Ovary (tissue), 9 donors: ENCODE measurements around the gene ATG4A. TPM values are rescaled to one million over a fixed set of nuclear protein-coding genes. Genes with fewer than 3 reads are reported as not detected.
A peak's percentile ranks its signal among the peaks of the same experiment; 100 is the strongest.

ENCODE experiments used
- DNase-seq, 5 donors: peaks; one replicate each; pipeline ENCODE4 v3.0.0-alpha.2; 2019 to 2020
- H3K27ac ChIP-seq, 2 donors: fragments of 200-600 bp; one replicate each; pipeline versions ENCODE4 v1.5.1 to v1.8.0; 2019 to 2022
- H3K27me3 ChIP-seq: fragments of 200-600 bp; one replicate; pipeline ENCODE4 v1.8.0; 2022
- H3K36me3 ChIP-seq: fragments of 200-600 bp; sonication (generic); one replicate; pipeline ENCODE4 v1.5.1; 2019
- H3K4me1 ChIP-seq: one replicate; pipeline ENCODE4 v1.8.1; 2013; ENCODE audit warnings: mild to moderate bottlenecking, moderate library complexity; ENCODE audit not compliant: insufficient read depth
- H3K4me3 ChIP-seq: fragments of 200-600 bp; sonication (generic); one replicate; pipeline ENCODE4 v1.5.1; 2017
- H3K9me3 ChIP-seq, 2 donors: fragments of 200-600 bp in 1 of 2; sonication (generic) in 1 of 2; one replicate each; pipeline versions ENCODE4 v1.5.1 to v1.8.1; 2013 to 2019; ENCODE audit warnings: mild to moderate bottlenecking in 1 of 2, moderate library complexity in 1 of 2
- EP300 ChIP-seq: sonication (generic); formaldehyde crosslinking; IDR thresholded peaks from one replicate; pipeline ENCODE4 v1.6.1; 2017; ENCODE audit warnings: antibody characterized with exemption
- POLR2A ChIP-seq: fragments of 450-650 bp; IDR thresholded peaks from one replicate; pipeline ENCODE4 v1.6.1; 2017; ENCODE audit warnings: antibody characterized with exemption, mild to moderate bottlenecking, moderate library complexity
- WGBS, 3 donors: extraction: QIAGEN DNeasy Blood & Tissue Kit in 1 of 3; methylation state at CpG; one replicate each; pipeline versions ENCODE4 v1.1.5 to v1.1.7; 2013 to 2017; 5-methylcytosine and 5-hydroxymethylcytosine counted together
- intact Hi-C, 4 donors: fragments of 100-400 bp; cut with DNase I; formaldehyde crosslinking; loops; one replicate each; pipeline versions ENCODE4 v1.11.0 to v1.15.1; 2022 to 2023
- polyA plus RNA-seq, 2 donors: library from polyadenylated mRNA; stranded (reverse); fragments of 200-250 nt in 1 of 2; fragments of 350-450 nt in 1 of 2; fragmentation: Illumina TruSeq in 1 of 2; extraction: RNeasy Lipid Tissue Mini Kit (QIAGEN cat#74804) in 1 of 2; gene quantifications; one replicate each; pipeline ENCODE4 v1.2.3, GENCODE V29; 2013 to 2014
- total RNA-seq, 7 donors: library from RNA; depleted of rRNA in 2 of 7; stranded (reverse); fragments of >200 nt in 2 of 7; fragmentation: NEBNext Ultra II Directional in 3 of 7; extraction: Animal tissue kit (Norgen Biotek cat#: 25700) in 3 of 7; gene quantifications; one replicate each; pipeline versions ENCODE4 v1.1.0 to v1.2.4, GENCODE V29; 2016 to 2023
- TF ChIP-seq, protein P1 (sequence below), 3 donors: fragments of 450-650 bp in 2 of 3; fragments of 200-600 bp in 1 of 3; IDR thresholded peaks; one replicate each; pipeline versions ENCODE4 v1.5.1 to v1.8.0; 2016 to 2022; ENCODE audit warnings: antibody characterized with exemption in 3 of 3, mild to moderate bottlenecking in 1 of 3
- donor health status: DM: no; HTN: no; CAD: no; lungs with moderate emphysema.
- donor health status: DM: no; HTN: no; CAD: no.
- donor health status: Bipolar disorder and iron deficiency.
- donor health status: DM: yes; HTN: yes; CAD: no.
- donor health status: DM: no; HTN: no; CAD: no.
- donor health status: DM: yes; HTN: yes; CAD: no.

The ATG4A gene
- total and polyA plus RNA-seq, 9 donors, result 3.7 to 13.5 (median 5.2) TPM

DNA sequence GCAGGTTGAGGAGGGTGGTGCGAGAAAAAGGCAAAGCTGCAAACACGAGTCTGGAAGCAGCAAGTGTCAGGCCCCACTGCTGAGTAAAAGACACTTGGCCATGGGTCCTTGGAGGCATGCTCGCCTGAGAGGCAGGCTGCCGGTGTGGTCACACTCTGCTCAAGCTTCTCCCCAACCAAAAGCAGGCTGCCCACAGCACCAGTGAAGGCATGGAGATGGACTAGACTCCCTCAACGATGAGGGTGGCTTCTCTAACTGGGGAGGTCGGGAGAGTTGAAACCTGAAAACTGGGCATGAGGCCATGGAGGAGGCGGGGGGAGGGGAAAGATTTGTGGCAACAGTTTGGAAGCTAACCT lies 86.5 kb downstream of the ATG4A start:
- no peak for DNase-seq
- no peaks in the 10 kb centered on the region for H3K9me3 ChIP-seq
- intact Hi-C loops, result no loop called here
- WGBS, 3 donors, result 59 to 68% (median 63%) methylated on average over 7 of the region's 7 CpGs
- H3K36me3 ChIP-seq, result no peaks in the 10 kb centered on the region
- no peak overlapping the region for H3K4me3 ChIP-seq
- H3K4me1 ChIP-seq, result no peaks in the 10 kb centered on the region
- no peak overlapping the region for H3K27ac ChIP-seq
- TF ChIP-seq POLR2A (no peak), EP300 (no peak)
- TF ChIP-seq, protein P1, sequence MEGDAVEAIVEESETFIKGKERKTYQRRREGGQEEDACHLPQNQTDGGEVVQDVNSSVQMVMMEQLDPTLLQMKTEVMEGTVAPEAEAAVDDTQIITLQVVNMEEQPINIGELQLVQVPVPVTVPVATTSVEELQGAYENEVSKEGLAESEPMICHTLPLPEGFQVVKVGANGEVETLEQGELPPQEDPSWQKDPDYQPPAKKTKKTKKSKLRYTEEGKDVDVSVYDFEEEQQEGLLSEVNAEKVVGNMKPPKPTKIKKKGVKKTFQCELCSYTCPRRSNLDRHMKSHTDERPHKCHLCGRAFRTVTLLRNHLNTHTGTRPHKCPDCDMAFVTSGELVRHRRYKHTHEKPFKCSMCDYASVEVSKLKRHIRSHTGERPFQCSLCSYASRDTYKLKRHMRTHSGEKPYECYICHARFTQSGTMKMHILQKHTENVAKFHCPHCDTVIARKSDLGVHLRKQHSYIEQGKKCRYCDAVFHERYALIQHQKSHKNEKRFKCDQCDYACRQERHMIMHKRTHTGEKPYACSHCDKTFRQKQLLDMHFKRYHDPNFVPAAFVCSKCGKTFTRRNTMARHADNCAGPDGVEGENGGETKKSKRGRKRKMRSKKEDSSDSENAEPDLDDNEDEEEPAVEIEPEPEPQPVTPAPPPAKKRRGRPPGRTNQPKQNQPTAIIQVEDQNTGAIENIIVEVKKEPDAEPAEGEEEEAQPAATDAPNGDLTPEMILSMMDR (IDR thresholded peaks at IDR 0.05), result no peak
- H3K27me3 ChIP-seq, result no peaks in the 10 kb centered on the region

DNA sequence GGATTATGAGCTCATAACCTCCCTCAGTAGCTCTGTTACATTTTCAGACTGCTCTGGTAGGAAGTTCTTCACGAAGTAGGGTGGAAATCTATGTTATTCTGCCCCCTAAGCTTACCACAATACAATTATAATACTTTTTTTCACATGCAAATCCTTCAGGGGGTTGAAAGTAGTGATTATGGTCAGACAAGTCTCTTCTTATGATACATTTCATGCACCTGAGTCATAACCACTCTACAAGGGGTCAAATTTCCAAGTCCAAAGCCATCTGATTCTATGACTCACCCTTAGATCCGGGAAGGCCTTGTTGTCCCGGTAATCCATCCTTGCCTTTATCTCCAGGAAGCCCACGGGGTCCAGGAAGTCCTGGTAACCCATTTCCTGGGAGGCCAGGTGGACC lies 95.2 kb downstream of the ATG4A start:
- intact Hi-C loops, result no loop called here
- H3K9me3 ChIP-seq, result no peaks in the 10 kb centered on the region
- H3K36me3 ChIP-seq, result no peaks in the 10 kb centered on the region
- H3K27ac ChIP-seq, result no peak overlapping the region
- H3K4me1 ChIP-seq, result no peaks in the 10 kb centered on the region
- H3K4me3 ChIP-seq, result no peak overlapping the region
- H3K27me3 ChIP-seq, result no peaks in the 10 kb centered on the region
- no peak for TF ChIP-seq POLR2A
- TF ChIP-seq EP300, result no peak
- TF ChIP-seq, protein P1 (IDR thresholded peaks at IDR 0.05), result no peak
- DNase-seq, result no peak
- WGBS, 3 donors, result 50 to 56% (median 53%) methylated on average over 4 of the region's 4 CpGs

DNA sequence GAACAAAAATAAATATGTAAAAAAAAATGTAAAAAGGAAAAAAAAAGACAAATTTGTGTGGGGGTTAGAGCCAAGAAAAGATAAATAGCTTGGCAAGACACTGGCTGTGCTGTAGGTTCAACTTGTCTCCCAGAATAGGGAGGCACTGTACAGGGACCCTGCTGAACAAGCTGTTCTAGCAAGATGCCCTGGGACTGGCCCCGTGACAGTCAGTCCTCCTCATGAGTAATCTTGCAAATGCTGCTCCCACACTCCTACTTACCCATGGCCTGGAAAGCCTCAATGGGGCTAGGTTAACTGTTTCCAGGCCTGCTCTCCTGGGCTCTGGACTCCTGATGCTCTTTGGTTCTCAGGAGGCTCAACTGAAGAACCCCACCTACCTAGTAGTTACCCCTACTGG lies 106.8 kb downstream of the ATG4A start:
- H3K4me3 ChIP-seq, result no peak overlapping the region
- H3K27me3 ChIP-seq, result no peaks in the 10 kb centered on the region
- TF ChIP-seq EP300, result no peak
- WGBS, 3 donors, result 22 to 38% (median 26%) methylated on average over 1 of the region's 1 CpG
- H3K9me3 ChIP-seq, result no peaks in the 10 kb centered on the region
- peak in 3 of 5 donors; percentile 21 to 72 (median 55) for DNase-seq
- H3K36me3 ChIP-seq, result no peaks in the 10 kb centered on the region
- H3K4me1 ChIP-seq, result no peaks in the 10 kb centered on the region
- intact Hi-C loops, result no loop called here
- no peak overlapping the region for H3K27ac ChIP-seq

DNA sequence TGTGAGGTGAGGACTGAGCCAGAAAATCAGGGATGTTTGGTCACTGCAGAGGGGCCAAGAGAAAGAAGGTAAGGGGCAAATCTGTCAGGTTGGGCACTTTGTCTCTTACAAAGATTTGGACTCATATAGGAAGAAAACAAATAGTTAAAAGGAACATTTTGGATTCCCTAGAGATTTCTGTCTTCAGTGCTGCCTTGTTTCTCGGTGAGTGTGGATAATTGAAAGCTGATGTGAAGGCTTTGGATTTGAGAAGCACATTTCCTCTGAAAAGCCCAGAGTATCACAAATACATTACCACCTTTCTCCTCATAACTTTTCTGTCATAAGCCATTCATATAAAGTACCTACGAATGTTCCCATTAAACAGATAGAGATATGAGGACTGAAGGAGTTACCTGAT lies 107.5 kb downstream of the ATG4A start:
- Histone ChIP-seq H3K27ac (no peak overlapping the region), H3K9me3 (no peaks in the 10 kb centered on the region), H3K4me3 (no peak overlapping the region), H3K36me3 (no peaks in the 10 kb centered on the region), H3K27me3 (no peaks in the 10 kb centered on the region), H3K4me1 (no peaks in the 10 kb centered on the region)
- DNase-seq, result no peak
- WGBS, 3 donors, result 23 to 26% (median 24%) methylated on average over 2 of the region's 2 CpGs
- TF ChIP-seq POLR2A (no peak), EP300 (no peak)
- TF ChIP-seq, protein P1 (IDR thresholded peaks at IDR 0.05), result no peak
- intact Hi-C loops, result no loop called here

DNA sequence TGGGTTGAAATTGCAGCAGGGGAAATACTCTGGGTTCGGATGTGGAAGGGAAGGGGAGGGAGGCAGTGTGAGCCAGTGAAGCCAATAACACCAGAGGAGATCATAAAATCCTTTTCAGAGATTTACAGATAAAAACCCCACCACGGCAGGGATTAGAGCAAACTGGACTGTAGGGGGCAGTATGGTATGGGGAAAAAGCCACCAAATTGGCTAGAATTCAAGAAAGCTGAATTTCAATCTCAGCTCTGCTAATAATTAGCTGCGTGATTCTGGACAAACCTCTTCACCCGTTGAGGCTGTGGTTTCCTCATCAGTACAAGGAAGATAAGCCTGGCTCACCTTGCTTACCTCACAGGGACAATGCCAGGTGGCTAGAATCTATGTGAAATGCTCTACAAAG lies 108.1 kb downstream of the ATG4A start:
- Histone ChIP-seq H3K27me3 (no peaks in the 10 kb centered on the region), H3K27ac (no peak overlapping the region), H3K4me1 (no peaks in the 10 kb centered on the region), H3K9me3 (no peaks in the 10 kb centered on the region), H3K36me3 (no peaks in the 10 kb centered on the region), H3K4me3 (no peak overlapping the region)
- 0 to 10% (median 3%) methylated on average over 4 of the region's 4 CpGs for WGBS, 3 donors
- peak in 2 of 5 donors; percentile 13 to 30 for DNase-seq
- intact Hi-C loops, result no loop called here
- TF ChIP-seq POLR2A, result no peak
- TF ChIP-seq, protein P1 (IDR thresholded peaks at IDR 0.05), result peak in 2 of 3 donors; percentile 21 to 45
- TF ChIP-seq EP300, result no peak
